Middle frontal gyrus (tissue), 1 donor: ENCODE measurements around the gene RAB7B.

Experiments
- DNase-seq: peaks from one replicate; pipeline ENCODE4 v3.0.0-alpha.2; 2015; ENCODE audit warnings: low spot score; ENCODE audit errors: extremely low spot score

RAB7B gene

GRCh38 chr1:206023695-206024094 is 20.5 kb upstream of the RAB7B start, which contains the start of gene CTSE:
CTSE (minus strand) TSS chr1:206023895; CDS start chr1:206023791, 104 bp downstream.
- no peak for DNase-seq

GRCh38 chr1:206022766-206023165 is 19.6 kb upstream of the RAB7B start:
- DNase-seq, result no peak

- DNase-seq, result no peak
These were observed 18.6 kb upstream of the RAB7B start for GRCh38 chr1:206021626-206022365.

- no peak for DNase-seq
These were observed 17.9 kb upstream of the RAB7B start for GRCh38 chr1:206021008-206021625.

- no peak for DNase-seq
These were observed 17.3 kb upstream of the RAB7B start for GRCh38 chr1:206020393-206021007.

- DNase-seq, result no peak
These were observed 11.9 kb upstream of the RAB7B start for GRCh38 chr1:206015071-206015470.

- no peak for DNase-seq
These were observed 11.4 kb upstream of the RAB7B start for GRCh38 chr1:206014601-206015000.

- DNase-seq, result no peak
These were observed 10.0 kb upstream of the RAB7B start for GRCh38 chr1:206013026-206013795.

GRCh38 chr1:206012086-206012859 is 9.1 kb upstream of the RAB7B start:
- no peak for DNase-seq

- no peak for DNase-seq
These were observed 7.9 kb upstream of the RAB7B start for GRCh38 chr1:206011057-206011456.

- no peak for DNase-seq
These were observed 6.9 kb upstream of the RAB7B start for GRCh38 chr1:206010060-206010459.

GRCh38 chr1:206006946-206007345 is 3.8 kb upstream of the RAB7B start:
- DNase-seq, result no peak

- DNase-seq, result no peak
These were observed 2.6 kb upstream of the RAB7B start for GRCh38 chr1:206005778-206006180.

GRCh38 chr1:206005234-206005633 is 2.0 kb upstream of the RAB7B start:
- DNase-seq, result no peak

- DNase-seq, result no peak
These were observed 1.6 kb upstream of the RAB7B start for GRCh38 chr1:206004826-206005225.

- DNase-seq, result no peak
These were observed 932 bp upstream of the RAB7B start for GRCh38 chr1:206003854-206004800.

GRCh38 chr1:206002160-206002559 is 1.0 kb downstream of the RAB7B start:
- DNase-seq, result no peak

GRCh38 chr1:206001476-206001888 is 1.7 kb downstream of the RAB7B start:
- DNase-seq, result peak; percentile 47

- DNase-seq, result no peak
These were observed 2.4 kb downstream of the RAB7B start for GRCh38 chr1:206000641-206001339.
